Activated naive CD8-positive, alpha-beta T cell treated with anti-CD3 and anti-CD28 coated beads for 36 hours (primary cell): ENCODE data around the gene TVP23A. TPM values are rescaled to one million over a fixed set of nuclear protein-coding genes. Genes with fewer than 3 reads are reported as not detected.
A peak's percentile ranks its signal among the peaks of the same experiment; 100 is the strongest.
"Not testable (repeated sequence)": the region's sequence is repeated elsewhere in the genome, so short reads cannot be mapped to it uniquely, and the experiment has no call there.

Experiments used
- DNase-seq: peaks from one replicate; pipeline ENCODE4 v3.0.0; 2021
- H3K27ac Mint-ChIP-seq: one replicate; pipeline ENCODE4 v1.8.0; 2022; ENCODE audit warnings: mild to moderate bottlenecking, moderate library complexity, mixed read lengths
- H3K27me3 Mint-ChIP-seq: one replicate; pipeline ENCODE4 v1.8.0; 2022; ENCODE audit warnings: mild to moderate bottlenecking, mixed read lengths
- H3K36me3 Mint-ChIP-seq: one replicate; pipeline ENCODE4 v1.8.0; 2021; ENCODE audit warnings: mild to moderate bottlenecking, mixed read lengths
- H3K4me1 Mint-ChIP-seq: one replicate; pipeline ENCODE4 v1.8.0; 2021; ENCODE audit warnings: mixed read lengths
- H3K4me3 Mint-ChIP-seq: one replicate; pipeline ENCODE4 v1.8.0; 2022; ENCODE audit warnings: mild to moderate bottlenecking, moderate library complexity, mixed read lengths
- H3K9me3 Mint-ChIP-seq: one replicate; pipeline ENCODE4 v1.8.0; 2022; ENCODE audit warnings: mixed read lengths
- total RNA-seq, 2 experiments: library from RNA; stranded (reverse); gene quantifications; one replicate each; pipeline ENCODE4 v1.2.3, GENCODE V29; 2021

TVP23A gene
- total RNA-seq, 2 experiments from 2014 or later, result not detected

DNA sequence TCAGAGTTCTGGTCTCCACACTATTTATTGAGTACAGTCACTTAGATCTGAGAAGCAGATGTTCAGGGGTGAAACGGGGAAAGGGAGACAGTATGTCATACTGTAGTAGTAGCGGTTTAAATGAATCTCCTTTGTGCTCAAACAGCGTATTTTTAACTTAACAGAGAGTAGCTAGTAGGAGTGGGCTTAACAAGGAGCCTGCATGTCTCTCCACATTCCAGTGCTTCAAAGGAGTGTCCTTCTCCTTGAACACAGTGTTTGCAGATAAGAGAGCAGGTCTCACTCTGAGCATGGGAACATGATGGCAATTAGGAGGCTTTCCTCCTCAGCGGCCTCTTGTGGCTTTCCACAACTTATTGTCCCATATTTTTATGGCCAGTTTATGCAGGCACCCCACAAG is 30.0 kb downstream of the TVP23A start:
- H3K27ac Mint-ChIP-seq, DNase-seq, H3K4me1 Mint-ChIP-seq, H3K4me3 Mint-ChIP-seq, H3K27me3 Mint-ChIP-seq, H3K36me3 Mint-ChIP-seq, H3K9me3 Mint-ChIP-seq: not testable (repeated sequence)

DNA sequence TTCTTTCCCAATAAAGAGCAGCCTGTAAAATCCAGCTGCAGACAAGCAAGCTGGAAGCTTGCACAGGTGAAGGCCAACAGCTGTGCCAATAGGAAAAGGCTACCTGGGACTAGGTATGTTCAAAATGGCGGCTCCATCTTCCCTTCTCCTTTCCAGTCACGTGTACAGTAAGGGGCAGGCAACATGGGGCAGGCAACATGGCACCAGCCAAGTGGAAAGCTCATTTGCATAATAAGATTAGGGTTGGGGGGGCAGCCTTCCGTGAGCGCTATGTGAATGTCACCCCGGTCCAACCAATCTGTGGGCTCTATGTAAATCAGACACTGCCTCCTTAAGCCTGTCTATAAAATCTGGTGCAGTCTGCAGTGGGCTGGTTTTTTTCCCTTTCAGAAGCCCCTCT is 31.3 kb downstream of the TVP23A start:
- H3K4me1 Mint-ChIP-seq, result no peaks in the 10 kb centered on the region
- H3K36me3 Mint-ChIP-seq, result no peaks in the 10 kb centered on the region
- H3K9me3 Mint-ChIP-seq, result peaks cover 3% of the 10 kb centered on the region
- no peak overlapping the region for H3K4me3 Mint-ChIP-seq
- H3K27ac Mint-ChIP-seq, result no peak overlapping the region
- no peak for DNase-seq
- H3K27me3 Mint-ChIP-seq, result no peaks in the 10 kb centered on the region

DNA sequence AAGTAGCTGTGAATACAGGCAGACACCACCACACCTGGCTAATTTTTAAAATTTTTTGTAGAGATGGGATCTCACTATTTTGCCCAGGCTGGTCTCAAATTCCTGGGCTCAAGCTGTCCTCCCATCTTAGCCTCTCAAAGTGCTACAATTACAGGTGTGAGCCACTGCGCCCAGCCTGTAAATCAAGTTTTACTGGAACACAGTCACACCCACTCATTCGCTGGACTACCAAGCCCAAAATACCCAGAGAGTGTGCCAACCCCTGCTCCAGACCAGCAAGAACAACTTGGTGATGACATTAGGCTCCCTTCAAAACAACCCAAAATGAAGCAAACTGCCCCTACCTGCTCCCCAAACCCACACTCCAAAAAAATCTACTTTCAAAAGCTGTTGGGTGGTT is 36.0 kb downstream of the TVP23A start:
- H3K9me3 Mint-ChIP-seq, result no peaks in the 10 kb centered on the region
- no peak overlapping the region for H3K4me3 Mint-ChIP-seq
- no peaks in the 10 kb centered on the region for H3K27me3 Mint-ChIP-seq
- no peak for DNase-seq
- H3K36me3 Mint-ChIP-seq, result no peaks in the 10 kb centered on the region
- peaks cover 2% of the 10 kb centered on the region for H3K4me1 Mint-ChIP-seq
- H3K27ac Mint-ChIP-seq, result no peak overlapping the region

DNA sequence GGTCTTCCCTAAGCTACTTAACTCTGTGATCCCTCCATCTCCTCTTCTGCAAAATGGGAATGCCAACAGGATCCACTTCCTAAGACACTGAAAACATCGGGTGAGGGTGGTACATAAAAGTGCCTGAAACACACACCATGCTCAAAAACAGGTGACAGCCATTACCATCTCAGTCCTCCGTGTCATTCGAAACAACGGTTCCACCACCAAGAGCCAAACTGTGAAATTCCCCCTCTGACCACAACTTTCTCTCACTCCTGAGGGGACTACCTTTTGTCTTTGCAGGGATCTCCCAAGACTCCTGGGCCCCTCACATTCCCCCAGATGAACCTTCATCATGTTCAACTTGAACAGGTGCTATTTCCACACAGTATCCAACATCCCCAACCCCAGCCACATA is 38.0 kb downstream of the TVP23A start:
- H3K9me3 Mint-ChIP-seq, result no peaks in the 10 kb centered on the region
- H3K4me1 Mint-ChIP-seq, result peaks cover 6% of the 10 kb centered on the region
- no peaks in the 10 kb centered on the region for H3K27me3 Mint-ChIP-seq
- no peak overlapping the region for H3K4me3 Mint-ChIP-seq
- no peak for DNase-seq
- H3K27ac Mint-ChIP-seq, result no peak overlapping the region
- H3K36me3 Mint-ChIP-seq, result no peaks in the 10 kb centered on the region

DNA sequence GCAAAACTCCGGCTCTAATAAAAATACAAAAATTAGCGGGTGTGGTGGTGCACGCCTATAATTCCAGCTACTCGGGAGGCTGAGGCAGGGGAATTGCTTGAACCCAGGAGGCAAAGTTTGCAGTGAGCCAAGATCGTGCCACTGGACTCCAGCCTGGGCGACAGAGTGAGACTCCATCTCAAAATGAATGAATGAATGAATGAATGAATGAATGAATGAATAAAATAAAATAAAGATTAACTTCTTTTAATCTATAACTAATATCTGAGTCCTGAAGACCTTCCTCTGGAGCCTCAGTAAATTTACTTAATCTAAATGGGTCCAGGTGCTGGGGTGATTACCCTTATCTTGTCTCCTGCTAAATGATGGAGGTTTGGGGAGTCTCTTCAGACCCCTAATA is 38.7 kb downstream of the TVP23A start:
- H3K4me3 Mint-ChIP-seq, DNase-seq, H3K36me3 Mint-ChIP-seq, H3K9me3 Mint-ChIP-seq, H3K27me3 Mint-ChIP-seq, H3K27ac Mint-ChIP-seq: not testable (repeated sequence)
- peaks cover 11% of the 10 kb centered on the region for H3K4me1 Mint-ChIP-seq

DNA sequence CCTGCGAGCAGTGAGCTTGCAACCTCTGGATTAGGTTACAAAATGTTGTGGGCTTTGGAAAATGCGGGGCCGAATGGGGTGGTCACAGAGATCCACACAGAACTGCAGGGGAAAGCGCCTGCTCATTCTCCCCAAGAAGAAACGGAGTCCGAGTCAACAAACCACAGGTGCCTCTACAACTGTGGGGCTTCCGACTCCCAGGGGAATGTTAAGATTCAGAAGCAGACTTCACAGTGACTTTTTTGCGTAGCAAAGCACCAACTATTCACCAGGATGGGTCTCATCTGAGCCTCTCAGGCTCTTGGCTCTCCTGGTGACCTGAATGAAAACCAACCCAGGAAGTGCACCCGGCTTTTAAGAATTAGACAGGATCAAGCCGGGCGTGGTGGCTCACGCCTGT is 41.2 kb downstream of the TVP23A start:
- no peaks in the 10 kb centered on the region for H3K36me3 Mint-ChIP-seq
- no peaks in the 10 kb centered on the region for H3K27me3 Mint-ChIP-seq
- H3K27ac Mint-ChIP-seq, result no peak overlapping the region

DNA sequence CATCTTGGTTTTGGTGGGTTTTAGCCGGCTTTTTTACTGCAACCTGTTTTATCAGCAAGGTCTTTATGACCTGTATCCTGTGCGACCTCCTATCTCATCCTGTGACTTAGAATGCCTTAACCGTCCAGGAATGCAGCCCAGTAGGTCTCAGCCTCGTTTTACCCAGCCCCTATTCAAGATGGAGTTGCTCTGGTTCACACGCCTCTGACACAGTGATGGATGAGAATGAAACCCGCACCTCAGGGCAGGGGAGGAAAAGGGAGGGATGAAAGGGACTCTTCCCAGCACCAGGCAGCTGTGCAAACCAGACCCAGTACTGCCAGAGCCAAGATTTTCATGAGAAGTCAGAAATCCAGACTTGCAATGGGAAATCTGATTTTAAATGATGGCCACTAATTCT is 41.7 kb downstream of the TVP23A start:
- H3K36me3 Mint-ChIP-seq, DNase-seq, H3K4me3 Mint-ChIP-seq, H3K27me3 Mint-ChIP-seq, H3K27ac Mint-ChIP-seq, H3K9me3 Mint-ChIP-seq: not testable (repeated sequence)
- H3K4me1 Mint-ChIP-seq, result peaks cover 11% of the 10 kb centered on the region

More for the DNA sequence above, 41.2 kb downstream of the TVP23A start:
- Mint-ChIP-seq H3K9me3 (no peaks in the 10 kb centered on the region), H3K4me3 (no peak overlapping the region), H3K4me1 (peaks cover 11% of the 10 kb centered on the region)
- no peak for DNase-seq

DNA sequence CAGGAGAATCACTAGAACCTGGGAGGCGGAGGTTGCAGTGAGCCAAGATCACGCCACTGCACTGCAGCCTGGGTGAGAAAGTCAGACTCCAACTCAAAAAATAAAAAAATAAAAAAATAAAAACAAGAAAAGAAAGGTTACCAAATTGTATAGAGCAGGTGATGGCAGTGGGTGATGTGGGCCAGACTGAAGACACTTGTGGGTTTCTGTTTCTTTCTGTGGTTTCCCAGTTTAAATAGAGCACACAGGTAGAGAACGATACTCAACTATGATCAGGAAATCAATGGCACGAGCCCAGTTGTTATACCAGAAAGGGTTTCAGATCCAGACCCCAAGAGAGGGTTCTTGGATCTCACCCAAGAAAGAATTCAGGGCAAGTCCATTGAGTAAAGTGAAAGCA is 42.3 kb downstream of the TVP23A start:
- Mint-ChIP-seq H3K27ac (no peak overlapping the region), H3K27me3 (no peaks in the 10 kb centered on the region), H3K4me3 (no peak overlapping the region), H3K9me3 (no peaks in the 10 kb centered on the region), H3K36me3 (no peaks in the 10 kb centered on the region), H3K4me1 (peaks cover 13% of the 10 kb centered on the region)
- no peak for DNase-seq

DNA sequence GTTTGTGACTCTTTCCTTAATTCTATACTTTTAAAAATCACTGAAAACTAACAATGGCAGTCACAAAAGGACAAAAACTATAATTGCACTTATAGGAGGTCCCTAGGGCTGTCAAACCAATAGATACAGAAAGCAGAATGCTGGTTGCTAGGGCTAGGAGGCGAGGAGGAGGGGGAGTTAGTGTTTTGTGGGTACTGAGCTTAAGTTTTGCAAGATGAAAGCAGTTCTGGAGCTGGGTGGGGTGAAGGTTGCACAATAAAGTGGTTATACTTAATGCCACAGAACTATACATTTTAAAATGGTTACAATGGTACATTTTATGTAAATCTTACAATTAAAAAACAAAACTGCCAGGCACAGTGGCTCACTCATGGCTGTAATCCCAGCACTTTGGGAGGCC is 47.7 kb downstream of the TVP23A start:
- Mint-ChIP-seq H3K27ac (no peak overlapping the region), H3K27me3 (no peaks in the 10 kb centered on the region), H3K9me3 (no peaks in the 10 kb centered on the region)

DNA sequence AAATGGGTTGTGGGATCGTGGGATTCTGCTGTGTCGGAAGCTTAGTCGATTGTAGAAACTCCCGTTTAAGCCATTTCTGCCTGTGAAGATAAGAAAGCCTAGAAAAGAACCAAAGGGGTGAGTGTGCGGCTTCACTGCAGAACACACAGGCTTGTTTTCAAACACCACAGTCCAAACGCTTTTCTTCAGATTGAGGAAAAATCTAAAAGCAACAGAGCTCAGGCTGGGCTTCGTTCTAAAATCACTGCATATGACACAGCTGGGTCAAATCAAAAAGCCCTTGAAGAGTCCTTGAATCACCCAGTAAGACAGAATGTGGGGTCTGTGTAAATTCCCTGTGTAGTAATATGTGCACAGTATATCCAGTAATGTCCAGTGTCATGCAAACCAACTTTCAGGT is 49.2 kb downstream of the TVP23A start:
- H3K27ac Mint-ChIP-seq, result no peak overlapping the region
- H3K9me3 Mint-ChIP-seq, result no peaks in the 10 kb centered on the region

More for the DNA sequence above, 47.7 kb downstream of the TVP23A start:
- DNase-seq, result no peak
- no peak overlapping the region for H3K4me3 Mint-ChIP-seq
- peaks cover 9% of the 10 kb centered on the region for H3K36me3 Mint-ChIP-seq
- H3K4me1 Mint-ChIP-seq, result peaks cover 14% of the 10 kb centered on the region

DNA sequence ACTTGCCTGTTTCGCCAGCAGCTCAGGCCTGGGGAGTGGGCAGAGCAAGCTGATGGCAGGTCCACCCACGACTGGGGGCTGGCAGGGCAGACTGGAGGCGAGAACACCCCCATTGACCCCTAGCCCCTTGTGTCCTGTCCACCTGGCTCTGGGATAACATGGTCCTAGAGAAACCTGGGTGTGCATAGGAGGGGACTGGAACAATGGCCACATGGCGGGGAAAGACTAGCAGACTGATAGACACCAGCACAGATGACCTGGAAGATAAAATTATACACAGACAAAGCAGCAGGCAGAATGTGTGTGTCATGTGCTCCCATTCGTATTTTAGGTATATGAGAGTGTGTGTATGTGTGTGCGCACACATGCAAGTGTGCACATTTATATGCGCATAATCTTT is 51.5 kb downstream of the TVP23A start:
- Mint-ChIP-seq H3K36me3 (peaks cover 41% of the 10 kb centered on the region), H3K27me3 (no peaks in the 10 kb centered on the region), H3K27ac (no peak overlapping the region), H3K4me1 (peaks cover 20% of the 10 kb centered on the region), H3K9me3 (no peaks in the 10 kb centered on the region), H3K4me3 (no peak overlapping the region)
- no peak for DNase-seq

More for the DNA sequence above, 49.2 kb downstream of the TVP23A start:
- no peak for DNase-seq
- Mint-ChIP-seq H3K27me3 (no peaks in the 10 kb centered on the region), H3K4me3 (no peak overlapping the region), H3K36me3 (peaks cover 21% of the 10 kb centered on the region), H3K4me1 (peaks cover 20% of the 10 kb centered on the region)

DNA sequence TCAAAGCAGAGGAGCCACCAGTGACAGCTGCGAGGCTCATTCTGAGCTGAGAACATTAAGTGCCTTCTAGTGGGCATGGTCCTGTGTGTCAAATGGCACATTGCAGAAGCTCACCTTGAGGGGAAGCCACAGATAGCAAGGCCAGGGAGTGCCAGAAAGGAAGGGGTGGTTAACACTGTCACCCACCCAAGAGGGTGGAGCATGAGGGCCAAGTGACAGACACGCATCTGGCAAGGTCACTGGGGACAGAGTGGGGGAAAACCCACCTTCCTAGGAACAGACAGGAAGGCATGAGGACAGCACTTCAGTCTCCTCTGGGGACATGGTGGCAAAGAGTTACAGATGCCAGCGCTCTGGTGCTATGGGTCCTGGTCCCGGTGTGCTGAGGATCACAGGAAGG is 52.8 kb downstream of the TVP23A start:
- Mint-ChIP-seq H3K4me3 (no peak overlapping the region), H3K36me3 (peaks cover 45% of the 10 kb centered on the region), H3K9me3 (no peaks in the 10 kb centered on the region), H3K27me3 (no peaks in the 10 kb centered on the region), H3K27ac (peak overlapping the region; percentile 60), H3K4me1 (peaks cover 16% of the 10 kb centered on the region)
- no peak for DNase-seq

DNA sequence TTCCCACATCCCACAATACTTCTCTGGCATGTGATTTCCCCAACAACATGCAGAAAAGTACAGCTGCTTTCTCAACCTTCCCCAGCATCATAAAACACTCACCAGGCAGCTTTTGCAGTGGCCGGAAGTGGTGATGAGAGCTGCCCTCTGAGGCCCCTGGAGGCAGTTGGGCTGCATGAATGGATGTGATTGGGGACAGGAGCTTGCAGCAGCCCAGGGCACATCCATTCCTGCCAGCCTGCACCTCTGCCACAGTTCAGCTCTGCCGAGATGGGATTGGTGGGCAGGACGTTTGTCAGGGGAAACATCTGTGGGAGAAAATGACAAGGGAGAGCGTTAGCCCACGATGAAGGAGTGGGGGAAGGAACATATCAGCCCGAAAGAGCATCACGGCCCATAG is 55.1 kb downstream of the TVP23A start:
- Mint-ChIP-seq H3K27me3 (no peaks in the 10 kb centered on the region), H3K36me3 (peaks cover 49% of the 10 kb centered on the region), H3K27ac (no peak overlapping the region), H3K4me3 (no peak overlapping the region), H3K4me1 (peaks cover 15% of the 10 kb centered on the region), H3K9me3 (no peaks in the 10 kb centered on the region)
- no peak for DNase-seq

DNA sequence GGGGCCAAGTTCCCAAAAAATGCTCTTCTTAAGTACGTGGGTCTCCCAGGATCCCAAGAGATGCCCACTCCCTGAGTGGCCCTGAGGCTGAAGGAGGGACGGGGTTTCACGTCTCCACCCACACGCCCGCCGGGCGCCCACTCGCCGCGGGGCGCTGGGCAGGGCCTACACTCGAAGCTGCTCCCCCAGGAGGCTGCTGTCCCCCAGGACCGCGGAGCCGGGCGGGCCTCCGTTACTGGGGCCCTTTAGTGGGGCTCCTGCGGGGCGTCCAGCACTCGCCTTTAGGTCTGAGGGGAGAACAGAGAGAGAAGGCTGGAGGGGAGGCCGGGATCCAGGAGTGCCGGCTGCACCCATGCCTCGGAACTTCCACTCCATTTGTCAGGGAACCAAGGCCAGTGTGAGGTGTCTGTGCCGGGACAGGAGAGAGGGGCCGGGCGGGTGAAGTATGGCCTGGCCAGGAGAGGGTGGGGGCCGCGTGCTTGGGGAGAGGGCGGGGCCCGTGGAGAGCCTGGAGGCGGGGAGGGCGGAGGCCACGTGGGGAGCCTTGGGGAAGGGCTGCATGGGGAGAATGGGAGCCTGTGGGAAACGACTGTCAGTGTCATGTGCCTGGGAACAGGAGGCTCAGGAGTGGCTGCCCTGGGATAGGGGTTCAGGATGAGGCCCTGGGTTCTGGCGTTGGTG is 56.1 kb downstream of the TVP23A start:
- Mint-ChIP-seq H3K9me3 (no peaks in the 10 kb centered on the region), H3K27ac (no peak overlapping the region), H3K4me3 (no peak overlapping the region), H3K4me1 (peaks cover 15% of the 10 kb centered on the region), H3K36me3 (peaks cover 53% of the 10 kb centered on the region), H3K27me3 (no peaks in the 10 kb centered on the region)
- no peak for DNase-seq

DNA sequence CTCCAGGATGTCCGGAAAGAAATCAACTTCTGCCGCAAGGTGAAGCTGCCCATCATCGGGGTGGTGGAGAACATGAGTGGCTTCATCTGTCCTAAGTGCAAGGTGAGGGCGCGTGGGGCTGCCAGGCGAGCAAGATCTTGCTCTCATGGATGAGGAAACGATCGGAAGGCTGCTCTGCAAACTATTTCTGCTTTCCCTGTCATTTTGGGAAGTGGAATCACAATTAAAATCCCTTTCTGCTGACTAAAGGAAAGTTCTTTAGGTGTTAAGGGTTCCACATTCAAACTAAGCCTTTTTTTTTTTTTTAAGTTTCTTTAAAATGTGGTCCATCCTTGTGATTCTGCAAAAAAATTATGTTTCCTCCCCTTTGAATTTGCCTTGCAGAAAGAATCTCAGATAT is 57.2 kb downstream of the TVP23A start:
- no peaks in the 10 kb centered on the region for H3K27me3 Mint-ChIP-seq
- peaks cover 14% of the 10 kb centered on the region for H3K4me1 Mint-ChIP-seq
- no peak overlapping the region for H3K4me3 Mint-ChIP-seq
- peaks cover 53% of the 10 kb centered on the region for H3K36me3 Mint-ChIP-seq
- no peak for DNase-seq
- no peaks in the 10 kb centered on the region for H3K9me3 Mint-ChIP-seq
- no peak overlapping the region for H3K27ac Mint-ChIP-seq

DNA sequence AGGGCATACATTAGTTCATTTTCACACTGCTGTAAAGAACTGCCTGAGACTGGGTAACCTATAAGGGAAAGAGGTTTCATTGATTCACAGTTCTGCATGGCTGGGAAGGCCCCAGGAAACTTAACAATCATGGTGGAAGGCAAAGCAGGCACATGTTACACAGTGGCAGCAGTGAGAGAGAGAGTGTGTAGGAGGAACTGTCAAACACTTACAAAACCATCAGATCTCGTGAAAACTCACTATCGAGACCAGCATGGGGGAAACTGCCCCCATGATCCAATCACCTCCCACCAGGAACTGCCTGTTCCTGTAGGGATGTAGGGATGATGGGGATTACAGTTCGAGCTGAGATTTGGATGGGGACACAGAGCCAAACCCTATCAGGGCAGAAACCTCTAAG is 57.7 kb downstream of the TVP23A start:
- no peaks in the 10 kb centered on the region for H3K9me3 Mint-ChIP-seq
- no peak overlapping the region for H3K27ac Mint-ChIP-seq
- DNase-seq, result no peak
- H3K4me1 Mint-ChIP-seq, result peaks cover 10% of the 10 kb centered on the region
- H3K27me3 Mint-ChIP-seq, result no peaks in the 10 kb centered on the region
- H3K4me3 Mint-ChIP-seq, result no peak overlapping the region
- H3K36me3 Mint-ChIP-seq, result peaks cover 48% of the 10 kb centered on the region
